ENCODE results near the gene ATP12A.

ATP12A gene

GRCh38 chr13:24688950-24689349, 8.7 kb downstream of the ATP12A start:
- TF ChIP-seq, protein P1, sequence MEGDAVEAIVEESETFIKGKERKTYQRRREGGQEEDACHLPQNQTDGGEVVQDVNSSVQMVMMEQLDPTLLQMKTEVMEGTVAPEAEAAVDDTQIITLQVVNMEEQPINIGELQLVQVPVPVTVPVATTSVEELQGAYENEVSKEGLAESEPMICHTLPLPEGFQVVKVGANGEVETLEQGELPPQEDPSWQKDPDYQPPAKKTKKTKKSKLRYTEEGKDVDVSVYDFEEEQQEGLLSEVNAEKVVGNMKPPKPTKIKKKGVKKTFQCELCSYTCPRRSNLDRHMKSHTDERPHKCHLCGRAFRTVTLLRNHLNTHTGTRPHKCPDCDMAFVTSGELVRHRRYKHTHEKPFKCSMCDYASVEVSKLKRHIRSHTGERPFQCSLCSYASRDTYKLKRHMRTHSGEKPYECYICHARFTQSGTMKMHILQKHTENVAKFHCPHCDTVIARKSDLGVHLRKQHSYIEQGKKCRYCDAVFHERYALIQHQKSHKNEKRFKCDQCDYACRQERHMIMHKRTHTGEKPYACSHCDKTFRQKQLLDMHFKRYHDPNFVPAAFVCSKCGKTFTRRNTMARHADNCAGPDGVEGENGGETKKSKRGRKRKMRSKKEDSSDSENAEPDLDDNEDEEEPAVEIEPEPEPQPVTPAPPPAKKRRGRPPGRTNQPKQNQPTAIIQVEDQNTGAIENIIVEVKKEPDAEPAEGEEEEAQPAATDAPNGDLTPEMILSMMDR (conservative IDR thresholded peaks at IDR 0.05; ENCODE audit: low read depth, low read length): no peak
- H4K20me1 ChIP-seq (ENCODE audit: insufficient read depth): no peaks in the 10 kb centered on the region
- no peak overlapping the region for H3K27ac ChIP-seq
- no peak overlapping the region for H2AFZ ChIP-seq (ENCODE audit: low read depth)
- no peaks in the 10 kb centered on the region for H3K36me3 ChIP-seq (ENCODE audit: insufficient read depth)
- H3K4me2 ChIP-seq: no peak overlapping the region
- H3K79me2 ChIP-seq (ENCODE audit: insufficient read depth, low read depth): no peaks in the 10 kb centered on the region
- H3K27me3 ChIP-seq (ENCODE audit: insufficient read depth, low read depth): no peaks in the 10 kb centered on the region
- H3K4me3 ChIP-seq (IDR thresholded peaks at IDR 0.05; ENCODE audit: insufficient read depth, low read depth, low read length): no peak overlapping the region
- no peak overlapping the region for H3K9ac ChIP-seq
- peaks cover 11% of the 10 kb centered on the region for H3K4me1 ChIP-seq (ENCODE audit: low read depth, poor library complexity, severe bottlenecking)

DNA sequence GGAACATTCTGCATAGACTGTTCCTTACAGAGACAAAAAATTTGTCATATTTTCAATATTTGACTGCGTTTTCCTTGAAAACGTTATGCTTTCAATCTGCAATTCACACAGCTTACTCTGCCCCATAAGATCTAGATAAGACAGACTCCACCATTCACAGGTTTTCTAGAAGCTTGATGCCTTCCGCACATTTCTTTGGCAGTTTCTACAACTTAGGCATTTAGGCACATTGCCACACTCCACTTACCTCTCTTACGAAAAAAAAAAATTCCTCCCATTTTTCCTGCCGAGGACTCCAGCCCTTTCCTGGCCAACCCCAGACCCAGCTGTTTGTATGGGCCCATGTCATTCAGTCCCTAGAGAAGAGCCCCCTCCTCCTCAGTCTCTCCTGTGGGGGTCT, 11.2 kb downstream of the ATP12A start:
- Histone ChIP-seq H3K27me3 (ENCODE audit: insufficient read depth, low read depth) (no peaks in the 10 kb centered on the region), H3K4me2 (no peak overlapping the region), H3K4me1 (ENCODE audit: low read depth, poor library complexity, severe bottlenecking) (peaks cover 2% of the 10 kb centered on the region), H4K20me1 (ENCODE audit: insufficient read depth) (no peaks in the 10 kb centered on the region), H3K27ac (no peak overlapping the region), H3K36me3 (ENCODE audit: insufficient read depth) (no peaks in the 10 kb centered on the region), H3K9ac (no peak overlapping the region), H2AFZ (ENCODE audit: low read depth) (no peak overlapping the region), H3K4me3 (IDR thresholded peaks at IDR 0.05; ENCODE audit: insufficient read depth, low read depth, low read length) (no peak overlapping the region), H3K79me2 (ENCODE audit: insufficient read depth, low read depth) (no peaks in the 10 kb centered on the region)
- TF ChIP-seq, protein P1 (conservative IDR thresholded peaks at IDR 0.05; ENCODE audit: low read depth, low read length): no peak

GRCh38 chr13:24692561-24692960, 12.4 kb downstream of the ATP12A start:
- H3K4me1 ChIP-seq (ENCODE audit: low read depth, poor library complexity, severe bottlenecking): peaks cover 2% of the 10 kb centered on the region
- H3K4me2 ChIP-seq: no peak overlapping the region
- no peaks in the 10 kb centered on the region for H3K36me3 ChIP-seq (ENCODE audit: insufficient read depth)
- no peaks in the 10 kb centered on the region for H4K20me1 ChIP-seq (ENCODE audit: insufficient read depth)
- no peak overlapping the region for H3K27ac ChIP-seq
- H3K4me3 ChIP-seq (IDR thresholded peaks at IDR 0.05; ENCODE audit: insufficient read depth, low read depth, low read length): no peak overlapping the region
- H3K9ac ChIP-seq: no peak overlapping the region
- TF ChIP-seq, protein P1 (conservative IDR thresholded peaks at IDR 0.05; ENCODE audit: low read depth, low read length): no peak
- H3K79me2 ChIP-seq (ENCODE audit: insufficient read depth, low read depth): no peaks in the 10 kb centered on the region
- no peaks in the 10 kb centered on the region for H3K27me3 ChIP-seq (ENCODE audit: insufficient read depth, low read depth)
- H2AFZ ChIP-seq (ENCODE audit: low read depth): no peak overlapping the region

DNA sequence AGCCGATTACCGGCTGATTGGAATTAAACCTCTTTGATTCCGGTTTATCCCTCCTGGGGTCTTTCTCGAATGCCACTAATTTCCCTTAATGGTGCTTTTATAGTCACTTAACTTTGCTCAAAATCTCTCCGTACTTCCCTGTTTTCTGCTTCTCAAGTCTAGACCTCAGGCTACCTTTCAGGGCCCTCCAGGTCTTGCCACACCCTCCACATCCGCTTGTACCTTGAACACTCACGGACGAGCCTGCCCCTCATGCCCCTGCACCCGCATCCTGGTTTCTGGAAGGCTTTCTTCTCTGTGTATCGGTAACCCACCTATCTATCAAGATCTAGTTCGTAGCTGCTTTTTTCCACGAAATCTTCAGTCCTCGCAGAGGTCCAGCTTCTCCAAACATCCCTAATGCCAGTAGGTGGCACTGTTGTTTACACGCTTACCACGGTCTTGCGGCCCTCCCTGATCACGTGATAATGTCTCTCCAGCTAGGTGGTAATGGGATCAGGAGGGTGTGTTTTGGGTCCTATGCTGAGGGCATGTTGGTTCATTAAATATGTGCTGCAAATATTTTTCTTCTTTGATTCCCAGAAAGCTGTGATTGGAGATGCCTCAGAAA, 13.8 kb downstream of the ATP12A start:
- H3K9ac ChIP-seq: no peak overlapping the region
- H3K27me3 ChIP-seq (ENCODE audit: insufficient read depth, low read depth): no peaks in the 10 kb centered on the region
- H2AFZ ChIP-seq (ENCODE audit: low read depth): peak overlapping the region; percentile 34; the same call in 1 of the 2 replicates
- H3K79me2 ChIP-seq (ENCODE audit: insufficient read depth, low read depth): no peaks in the 10 kb centered on the region
- H3K4me3 ChIP-seq (IDR thresholded peaks at IDR 0.05; ENCODE audit: insufficient read depth, low read depth, low read length): no peak overlapping the region
- H3K27ac ChIP-seq: no peak overlapping the region
- H3K36me3 ChIP-seq (ENCODE audit: insufficient read depth): no peaks in the 10 kb centered on the region
- no peaks in the 10 kb centered on the region for H4K20me1 ChIP-seq (ENCODE audit: insufficient read depth)
- H3K4me2 ChIP-seq: peak overlapping the region; percentile 33; the same call in 1 of the 2 replicates
- peaks cover 2% of the 10 kb centered on the region for H3K4me1 ChIP-seq (ENCODE audit: low read depth, poor library complexity, severe bottlenecking)
- TF ChIP-seq, protein P1 (conservative IDR thresholded peaks at IDR 0.05; ENCODE audit: low read depth, low read length): peak; percentile 77
